ENCODE data around the gene HEMGN. TPM values are rescaled to one million over a fixed set of nuclear protein-coding genes. Genes with fewer than 3 reads are reported as not detected.

The HEMGN gene
- total RNA-seq, 3 donors from 2014 or later (not counting 1 experiment from before 2014, with no cell fraction given): 0.47 to 0.75 (median 0.75) TPM

- Histone ChIP-seq H3K27ac (ENCODE audit: low read length) (no peak overlapping the region), H3K4me3 (ENCODE audit: low read length) (no peak overlapping the region), H3K9me3 (ENCODE audit: control insufficient read depth, insufficient read depth, low read length) (no peaks in the 10 kb centered on the region), H3K27me3 (ENCODE audit: control insufficient read depth, insufficient read depth, low read length) (no peaks in the 10 kb centered on the region), H3K36me3 (ENCODE audit: control insufficient read depth, insufficient read depth, low read length) (peaks cover 6% of the 10 kb centered on the region), H3K4me1 (ENCODE audit: control insufficient read depth, insufficient read depth, low read length) (peaks cover 36% of the 10 kb centered on the region)
- H3K4me3 Mint-ChIP-seq: no peak overlapping the region
- H3K36me3 Mint-ChIP-seq: no peaks in the 10 kb centered on the region
- intact Hi-C loops (cut with micrococcal nuclease): no loop called here
- ATAC-seq: no peak
- no peaks in the 10 kb centered on the region for H3K27me3 Mint-ChIP-seq (ENCODE audit: low read depth in 2 of 2)
- H3K4me1 Mint-ChIP-seq: peaks cover 44 to 47% of the 10 kb centered on the region in 2 donors
- H3K9me3 Mint-ChIP-seq: no peaks in the 10 kb centered on the region
- no peak overlapping the region for H3K27ac Mint-ChIP-seq
- WGBS (ENCODE audit: insufficient coverage): no CpG with 5 or more reads among the region's 1 CpG
- TF ChIP-seq CTCF (IDR thresholded peaks at IDR 0.05): no peak
- no peak for DNase-seq
These were observed 34.8 kb downstream of the HEMGN start for GRCh38 chr9:97903177-97903576.

GRCh38 chr9:97900738-97901565, 37.0 kb downstream of the HEMGN start:
- Mint-ChIP-seq H3K4me3 (no peak overlapping the region), H3K27me3 (ENCODE audit: low read depth in 2 of 2) (no peaks in the 10 kb centered on the region), H3K36me3 (no peaks in the 10 kb centered on the region), H3K4me1 (peaks cover 26 to 28% of the 10 kb centered on the region in 2 donors), H3K9me3 (no peaks in the 10 kb centered on the region), H3K27ac (peak overlapping the region; percentile 15 to 62)
- Histone ChIP-seq H3K27me3 (ENCODE audit: control insufficient read depth, insufficient read depth, low read length) (no peaks in the 10 kb centered on the region), H3K4me3 (ENCODE audit: low read length) (no peak overlapping the region), H3K4me1 (ENCODE audit: control insufficient read depth, insufficient read depth, low read length) (peaks cover 14% of the 10 kb centered on the region), H3K27ac (ENCODE audit: low read length) (no peak overlapping the region), H3K9me3 (ENCODE audit: control insufficient read depth, insufficient read depth, low read length) (no peaks in the 10 kb centered on the region), H3K36me3 (ENCODE audit: control insufficient read depth, insufficient read depth, low read length) (peaks cover 6% of the 10 kb centered on the region)
- 68% methylated on average over 5 of the region's 5 CpGs for WGBS (ENCODE audit: insufficient coverage)
- peak; percentile 71 for TF ChIP-seq CTCF (IDR thresholded peaks at IDR 0.05)
- intact Hi-C loops (cut with micrococcal nuclease): no loop called here
- peak in 2 of 3 donors; percentile 54 to 61 for ATAC-seq
- peak in 1 of 2 donors; percentile 81 for DNase-seq

- no peaks in the 10 kb centered on the region for H3K9me3 ChIP-seq (ENCODE audit: control insufficient read depth, insufficient read depth, low read length)
- peaks cover 6% of the 10 kb centered on the region for H3K4me1 ChIP-seq (ENCODE audit: control insufficient read depth, insufficient read depth, low read length)
- H3K27me3 Mint-ChIP-seq (ENCODE audit: low read depth in 2 of 2): no peaks in the 10 kb centered on the region
- no peaks in the 10 kb centered on the region for H3K36me3 Mint-ChIP-seq
- H3K4me1 Mint-ChIP-seq: peaks cover 20 to 21% of the 10 kb centered on the region in 2 donors
- no peak for TF ChIP-seq CTCF (IDR thresholded peaks at IDR 0.05)
- intact Hi-C loops (cut with micrococcal nuclease): no loop called here
- H3K36me3 ChIP-seq (ENCODE audit: control insufficient read depth, insufficient read depth, low read length): peaks cover 6% of the 10 kb centered on the region
- WGBS (ENCODE audit: insufficient coverage): 95% methylated on average over 9 of the region's 9 CpGs
- H3K4me3 Mint-ChIP-seq: no peak overlapping the region
- H3K27ac ChIP-seq (ENCODE audit: low read length): no peak overlapping the region
- no peak for DNase-seq
- H3K4me3 ChIP-seq (ENCODE audit: low read length): no peak overlapping the region
- no peaks in the 10 kb centered on the region for H3K9me3 Mint-ChIP-seq
- ATAC-seq: no peak
- no peak overlapping the region for H3K27ac Mint-ChIP-seq
- H3K27me3 ChIP-seq (ENCODE audit: control insufficient read depth, insufficient read depth, low read length): no peaks in the 10 kb centered on the region
These were observed 37.8 kb downstream of the HEMGN start for GRCh38 chr9:97900103-97900737.
